Glomerular endothelial cell (primary cell): ENCODE measurements around the gene SYCE3. TPM values are rescaled to one million over a fixed set of nuclear protein-coding genes. Genes with fewer than 3 reads are reported as not detected.

ENCODE experiments used
- DNase-seq: peaks from one replicate; pipeline ENCODE4 v3.0.0-alpha.2; 2011; ENCODE audit warnings: low read depth, low spot score; ENCODE audit errors: extremely low read depth
- total RNA-seq: library from RNA; depleted of rRNA; stranded (reverse); fragments of >200 nt; gene quantifications from 2 replicates; pipeline ENCODE4 v1.2.3, GENCODE V29; 2015

Gene SYCE3
- total RNA-seq, 1 donor from 2014 or later: 2.6 TPM

DNA sequence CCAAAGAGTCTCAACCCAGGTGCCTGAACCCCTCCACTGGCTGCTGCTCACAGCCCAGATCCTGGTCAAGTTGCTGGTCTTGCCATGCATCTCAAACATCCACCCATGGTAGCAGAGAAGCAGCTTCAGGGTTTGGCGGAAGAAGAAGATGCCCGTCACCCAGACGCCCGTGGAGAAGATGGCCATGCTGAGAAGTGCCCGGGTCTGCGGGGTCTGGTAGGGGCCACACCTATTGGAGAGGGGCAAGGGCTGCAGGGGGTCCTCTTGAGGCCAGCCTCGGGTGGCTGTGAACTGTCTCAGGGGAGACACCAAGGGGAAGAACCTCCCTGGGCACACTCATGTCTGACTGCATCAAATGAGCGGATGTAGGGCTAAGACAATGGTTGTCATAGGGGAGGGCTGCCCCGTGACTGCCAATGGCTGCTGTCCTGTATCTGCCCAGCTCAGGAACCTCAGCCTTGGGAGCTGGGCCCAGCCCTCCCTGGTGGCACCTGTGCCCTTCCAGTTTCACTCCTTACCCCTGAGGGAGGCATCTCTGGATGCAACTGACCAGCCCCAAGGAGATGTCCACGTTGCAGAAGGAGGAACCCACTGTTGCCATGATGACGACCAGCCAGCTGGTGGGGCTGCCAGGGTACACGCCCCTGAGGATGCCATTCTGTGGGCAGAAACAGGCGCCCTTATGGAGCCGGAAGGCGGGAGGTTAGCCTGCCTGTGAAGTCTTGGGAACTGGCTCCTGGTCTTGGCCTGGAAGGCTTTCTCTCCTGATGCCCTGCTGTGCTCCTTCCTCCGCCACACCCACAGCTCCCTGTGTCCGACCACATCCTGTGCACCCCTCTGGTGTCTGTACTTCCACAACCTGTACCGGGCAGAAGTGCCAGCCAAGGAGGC is 14.3 kb upstream of the SYCE3 start:
- DNase-seq: no peak

DNA sequence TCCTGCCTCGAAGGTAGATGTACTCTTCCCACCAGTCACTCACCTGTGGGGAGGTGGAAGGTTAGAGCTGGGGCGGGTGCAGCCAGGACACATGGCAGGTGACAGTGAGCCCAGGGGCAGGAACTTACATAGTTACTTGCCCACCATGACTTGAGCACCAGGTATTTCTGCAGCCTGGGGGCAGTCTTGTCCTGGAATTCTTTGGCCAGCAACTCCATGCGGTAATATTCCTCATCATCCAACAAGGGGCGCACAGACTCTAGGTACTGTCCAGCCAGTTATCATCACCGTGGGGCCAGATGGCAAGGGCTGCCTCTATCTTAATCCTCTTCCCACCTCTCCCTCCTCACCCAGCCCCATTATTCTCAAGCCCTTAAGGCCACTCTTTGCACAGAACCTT is 13.4 kb upstream of the SYCE3 start:
- DNase-seq: no peak

DNA sequence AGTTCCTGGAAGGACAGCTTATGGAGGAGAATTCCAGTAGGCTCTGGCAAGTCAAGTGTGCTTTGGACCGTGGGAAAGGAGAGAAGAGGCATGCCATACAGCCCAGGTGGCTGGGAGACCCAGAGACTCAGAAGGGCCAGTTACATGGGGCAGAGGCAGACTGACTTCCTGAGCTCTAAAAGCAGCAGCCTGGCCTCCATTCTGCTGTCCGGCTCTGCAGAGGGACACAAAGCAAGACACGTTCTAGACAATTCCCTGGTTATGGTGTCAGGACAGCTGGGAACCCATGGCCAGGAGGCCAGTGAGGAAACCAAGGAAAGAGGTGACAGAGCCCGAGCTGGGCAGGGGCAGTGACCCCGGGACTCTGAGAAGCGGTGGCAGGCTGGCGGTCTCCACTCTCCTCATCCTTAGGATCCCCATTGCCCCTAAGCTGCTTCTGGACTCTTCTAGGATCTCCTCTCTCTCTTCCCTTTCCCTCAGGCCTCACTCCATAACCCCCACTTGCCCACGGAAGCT is 12.8 kb upstream of the SYCE3 start:
- DNase-seq: no peak

DNA sequence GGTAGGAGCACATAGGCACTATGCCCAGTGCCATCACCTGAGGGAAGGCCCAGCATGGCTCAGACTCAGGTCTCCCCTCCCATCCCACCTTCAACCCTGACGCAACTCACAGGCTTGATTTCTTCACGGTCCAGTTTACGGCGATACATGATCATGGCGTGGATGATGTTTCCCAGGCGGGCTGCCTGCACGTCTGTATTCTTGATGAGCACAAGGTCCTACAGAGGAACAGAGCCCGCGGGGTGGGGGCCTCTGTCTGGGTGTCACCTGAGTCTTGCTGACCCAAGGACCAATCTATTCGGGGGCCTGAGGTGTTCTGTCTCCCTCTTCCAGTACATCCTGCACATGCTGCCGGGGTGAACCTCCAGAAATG is 11.7 kb upstream of the SYCE3 start:
- DNase-seq: no peak

DNA sequence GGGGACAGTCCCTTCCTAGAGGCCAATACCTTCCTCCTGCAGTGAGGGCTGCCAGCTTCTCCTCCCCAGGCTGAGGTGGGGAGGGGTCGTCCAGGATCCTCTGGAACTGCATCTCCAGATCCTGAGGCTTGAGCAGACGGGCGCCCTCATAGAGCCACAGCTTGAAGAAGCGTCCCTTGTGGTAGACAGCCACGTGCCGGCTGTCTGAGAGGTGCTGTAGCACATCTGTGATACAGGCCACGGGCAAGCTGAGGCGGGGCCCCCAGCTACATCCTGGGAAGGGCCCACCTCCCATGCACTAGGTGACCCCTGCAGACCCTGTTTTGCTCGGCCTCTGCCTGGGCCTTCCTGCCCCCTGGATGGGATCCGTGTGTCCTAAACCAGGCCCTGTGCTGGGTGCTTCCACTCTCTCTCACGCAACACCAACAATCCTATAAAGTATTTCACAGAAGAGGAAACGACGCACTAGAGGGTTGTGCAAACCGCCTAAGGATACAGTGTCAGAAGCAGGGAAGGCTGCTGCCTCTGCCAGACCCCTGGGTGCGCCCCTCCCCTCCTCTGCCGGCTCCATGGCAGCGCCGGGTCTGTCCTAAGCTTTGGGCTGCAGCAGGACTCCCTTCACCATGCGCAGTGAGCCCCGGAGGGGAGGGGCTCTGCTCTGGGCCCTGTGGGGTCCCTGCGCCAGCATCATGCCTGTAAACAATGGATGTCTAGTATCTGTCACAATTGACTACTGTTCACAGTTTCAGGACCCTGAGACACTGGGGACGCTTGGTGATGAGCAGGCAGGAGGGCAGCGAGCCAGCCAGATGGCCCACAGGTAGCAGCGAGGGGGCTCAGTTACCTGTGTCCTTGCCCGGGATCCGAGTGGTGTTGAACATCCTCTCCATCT is 11.0 kb upstream of the SYCE3 start:
- DNase-seq: no peak

DNA sequence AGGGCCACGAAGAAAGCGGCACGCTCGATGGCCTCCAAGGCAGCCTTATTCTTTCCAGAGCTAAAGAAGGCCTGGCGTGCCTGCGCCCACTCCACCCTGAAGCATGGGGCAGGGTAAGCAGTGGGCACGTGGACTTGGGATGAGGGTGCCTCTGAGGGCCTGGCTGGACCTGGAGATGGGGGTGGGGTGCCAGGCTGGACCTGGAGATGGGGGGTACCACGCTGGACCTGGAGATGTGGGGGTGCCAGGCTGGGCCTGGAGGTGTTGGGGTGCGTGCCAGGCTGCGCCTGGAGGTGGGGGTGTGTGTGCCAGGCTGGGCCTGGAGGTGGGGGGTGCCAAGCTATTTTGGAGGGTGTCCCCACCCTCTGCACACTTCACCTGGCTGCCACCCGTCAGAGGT is 10.2 kb upstream of the SYCE3 start:
- DNase-seq: no peak

DNA sequence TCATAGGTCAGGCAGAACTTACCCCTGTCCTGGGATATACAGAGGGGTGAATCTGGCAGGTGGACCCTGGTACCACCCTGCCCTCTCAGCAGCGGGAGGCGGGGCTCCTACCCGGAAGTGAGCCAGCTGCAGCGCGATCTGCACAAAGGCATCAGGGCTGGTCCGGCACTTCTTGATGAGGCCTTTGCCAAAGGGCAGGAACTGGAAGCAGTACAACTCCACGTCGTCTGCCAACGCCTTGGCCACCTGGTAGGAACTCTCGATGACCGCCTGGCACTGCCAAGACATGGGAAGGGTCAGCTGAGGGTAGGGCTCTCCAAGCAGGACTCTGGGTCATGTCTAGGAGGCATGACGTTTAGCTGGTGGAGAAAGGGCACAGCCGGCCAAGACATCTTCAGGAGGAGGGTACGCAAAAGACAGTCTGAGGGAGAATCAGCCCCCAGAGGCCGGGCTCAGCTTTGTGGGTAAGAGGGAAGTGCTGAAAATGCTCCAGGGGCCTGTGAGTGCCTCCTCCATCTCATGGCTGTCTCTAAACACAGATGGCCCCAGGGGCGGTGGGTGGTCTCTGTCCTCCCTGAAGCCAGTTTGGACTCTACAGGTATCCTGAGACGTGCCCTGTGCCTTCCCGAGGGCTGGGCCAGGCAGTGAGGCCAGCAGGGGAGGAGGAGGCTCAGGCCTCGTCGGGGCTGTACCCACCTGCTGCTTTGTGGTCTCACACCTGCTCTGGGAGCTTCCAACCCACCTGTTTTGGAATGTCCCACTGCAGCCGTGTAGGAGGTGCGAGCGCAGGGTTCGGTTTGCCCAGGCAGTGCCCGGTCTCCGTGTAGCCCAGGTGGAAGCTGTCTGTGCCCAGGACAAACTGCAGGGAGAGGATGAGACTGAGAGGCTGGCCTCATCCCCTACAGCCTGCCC is 8.8 kb upstream of the SYCE3 start:
- no peak for DNase-seq

DNA sequence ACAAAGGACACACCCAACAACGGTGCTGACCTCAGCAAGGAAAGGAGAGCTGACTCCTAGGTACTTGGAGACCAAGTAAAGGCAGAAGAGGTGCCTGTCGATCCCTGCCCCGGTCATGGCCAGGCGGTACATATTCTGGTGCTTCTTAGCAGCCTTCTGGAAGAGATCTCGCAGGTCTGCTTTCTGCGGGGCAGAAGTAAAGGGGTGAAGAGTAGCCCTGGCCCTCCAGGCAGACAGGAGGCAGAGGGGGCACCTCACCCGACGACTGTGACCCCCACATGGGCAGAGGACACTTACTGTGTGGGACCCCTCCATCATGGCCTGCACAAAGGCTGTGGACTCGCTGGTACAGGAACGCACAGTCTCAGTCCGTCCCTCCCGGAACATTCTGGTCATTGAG is 8.1 kb upstream of the SYCE3 start:
- no peak for DNase-seq

DNA sequence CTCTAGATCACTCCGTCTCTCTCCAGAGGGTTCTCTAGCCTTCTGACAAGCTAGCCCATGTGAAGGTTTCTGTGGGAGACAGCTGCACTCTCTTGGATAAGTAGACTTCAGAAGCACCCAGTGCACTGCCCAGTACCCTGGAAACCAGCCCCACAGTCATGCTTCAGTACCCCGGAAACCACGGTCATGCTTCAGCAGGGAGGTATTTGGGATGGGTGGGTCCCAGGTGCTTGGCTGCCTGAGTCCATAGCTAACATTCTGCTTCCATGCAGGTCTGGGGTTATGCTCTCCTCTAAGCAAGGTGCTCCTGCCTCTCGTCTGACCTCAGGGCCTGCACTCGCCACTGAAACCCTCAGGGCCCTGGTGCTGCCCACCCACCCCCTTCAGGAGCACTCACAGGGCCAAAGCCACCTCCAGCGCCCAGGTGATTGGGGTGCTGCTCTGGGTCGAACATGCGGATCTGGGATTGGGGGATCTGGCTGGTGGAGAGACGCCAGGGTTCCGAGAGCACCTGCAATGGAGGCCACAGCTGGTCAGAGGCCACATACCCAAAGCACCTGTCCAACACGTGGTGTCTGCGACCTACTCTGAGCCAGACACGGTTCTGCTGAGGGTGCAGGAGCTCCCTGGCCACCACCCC is 7.3 kb upstream of the SYCE3 start:
- DNase-seq: no peak

DNA sequence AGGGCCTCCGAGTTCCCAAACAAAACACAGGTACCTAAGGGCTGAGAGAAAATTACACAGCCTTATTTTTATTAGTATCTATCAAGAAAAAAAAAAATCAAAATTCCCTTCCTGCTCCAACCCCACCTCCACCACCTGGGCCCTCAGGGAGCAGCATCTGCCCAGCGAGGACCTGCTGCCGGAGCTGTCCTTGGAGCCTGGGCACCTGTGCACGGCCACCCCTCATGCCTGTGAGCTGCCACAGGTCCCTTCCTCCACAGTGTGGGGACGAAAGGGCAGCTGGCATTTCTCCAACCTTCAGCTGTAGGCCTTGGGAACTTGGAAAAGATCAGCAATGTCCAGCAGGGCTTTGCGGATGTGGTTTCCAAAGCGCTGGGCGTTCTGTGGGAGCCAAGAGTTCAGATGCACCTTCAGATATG is 6.3 kb upstream of the SYCE3 start:
- DNase-seq: no peak

DNA sequence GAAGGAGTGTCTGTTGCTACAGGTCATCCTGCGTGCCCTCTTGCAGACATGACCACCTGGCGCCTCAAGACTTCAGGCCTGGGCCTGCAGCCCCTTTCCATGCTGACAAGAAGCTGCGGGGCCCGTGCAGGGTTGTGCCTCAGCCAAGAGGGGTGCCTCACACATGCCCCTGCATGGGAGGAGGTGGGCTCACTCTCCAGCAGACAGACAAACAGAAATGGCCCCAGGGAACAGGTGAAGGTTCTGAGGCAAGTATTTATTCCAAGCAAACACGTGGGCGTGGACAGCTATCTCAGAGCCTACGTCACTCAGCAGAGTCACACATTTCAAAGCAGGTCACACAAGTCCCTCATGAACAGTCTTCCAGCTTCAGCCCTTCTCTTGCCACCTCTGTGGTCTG is 5.9 kb upstream of the SYCE3 start:
- no peak for DNase-seq

DNA sequence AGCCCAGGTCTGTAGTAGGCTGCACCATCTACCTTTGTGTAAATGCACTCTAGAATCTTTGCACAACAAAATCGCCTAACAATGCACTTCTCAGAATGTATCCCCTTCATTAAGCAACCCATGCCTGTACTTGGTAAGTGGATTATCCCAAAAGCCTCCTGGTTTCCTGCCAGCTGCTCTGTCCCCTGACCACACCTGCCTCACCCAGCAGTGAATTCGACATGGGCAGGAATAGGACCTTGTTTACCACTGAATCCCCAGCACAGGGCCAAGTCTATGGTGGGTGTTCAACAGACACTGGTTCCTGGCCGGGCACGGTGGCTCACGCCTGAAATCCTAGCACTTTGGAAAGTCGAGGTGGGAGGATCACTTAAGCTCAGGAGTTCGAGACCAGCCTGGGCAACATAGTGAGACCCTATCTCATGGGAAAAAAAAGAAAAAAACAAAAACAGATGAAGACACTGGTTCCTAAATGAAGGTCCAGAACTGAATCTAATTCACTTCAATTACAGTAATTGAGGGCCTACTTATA is 5.1 kb upstream of the SYCE3 start:
- no peak for DNase-seq

DNA sequence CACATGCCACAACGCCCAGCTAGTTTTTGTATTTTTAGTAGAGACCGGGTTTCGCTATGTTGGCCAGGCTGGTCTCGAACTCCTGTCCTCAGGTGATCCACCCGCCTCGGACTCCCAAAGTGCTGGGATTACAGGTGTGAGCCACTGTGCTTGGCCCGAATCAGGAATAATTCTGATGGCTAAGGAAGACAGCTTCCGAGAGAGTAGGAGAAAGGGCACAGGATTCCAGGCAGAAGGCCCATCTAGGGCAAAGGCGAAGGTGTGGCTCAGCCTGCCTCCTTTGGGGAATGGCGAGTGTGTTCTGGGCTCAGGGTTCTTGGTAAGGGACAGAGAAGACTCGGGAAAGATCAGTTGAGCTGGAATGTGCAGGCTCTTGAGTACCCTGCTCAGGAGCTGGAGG is 1.6 kb upstream of the SYCE3 start:
- DNase-seq: no peak

DNA sequence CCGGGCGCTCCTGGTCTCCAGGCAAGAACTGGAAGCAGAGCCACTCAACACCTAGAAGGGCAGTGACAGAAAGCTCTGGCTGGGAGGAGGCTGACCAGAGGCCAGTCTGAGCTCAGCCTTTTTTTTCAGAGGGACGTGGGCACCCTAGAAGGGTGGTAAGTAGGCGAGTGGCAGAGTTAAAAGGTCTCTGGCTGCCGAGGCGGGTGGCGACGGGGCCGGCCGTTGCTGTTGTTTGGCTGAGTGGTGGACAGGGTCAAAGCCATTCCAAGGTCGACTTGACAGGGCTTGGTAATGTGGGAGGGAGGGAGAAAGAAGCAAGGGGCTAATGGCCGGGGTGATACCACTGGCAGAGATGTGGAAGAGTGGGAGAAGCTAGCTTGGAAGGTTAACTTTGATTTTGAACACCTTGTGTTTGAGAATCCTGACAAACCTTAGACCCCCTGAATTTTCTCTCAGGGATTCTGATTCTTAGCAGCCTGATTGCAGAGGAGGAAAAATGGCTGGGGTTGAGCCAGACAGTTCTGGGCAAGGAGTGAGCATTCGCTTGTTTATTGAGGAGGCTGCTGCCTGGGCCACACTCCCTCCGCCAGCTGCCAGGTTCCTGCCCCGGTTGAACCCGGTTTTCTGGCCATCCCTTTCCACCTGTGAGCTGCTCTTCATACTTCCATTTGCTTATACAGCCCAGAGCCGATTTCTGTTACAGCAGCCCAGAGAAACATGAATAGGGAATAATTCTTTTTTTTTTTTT is 868 bp upstream of the SYCE3 start:
- DNase-seq: no peak

DNA sequence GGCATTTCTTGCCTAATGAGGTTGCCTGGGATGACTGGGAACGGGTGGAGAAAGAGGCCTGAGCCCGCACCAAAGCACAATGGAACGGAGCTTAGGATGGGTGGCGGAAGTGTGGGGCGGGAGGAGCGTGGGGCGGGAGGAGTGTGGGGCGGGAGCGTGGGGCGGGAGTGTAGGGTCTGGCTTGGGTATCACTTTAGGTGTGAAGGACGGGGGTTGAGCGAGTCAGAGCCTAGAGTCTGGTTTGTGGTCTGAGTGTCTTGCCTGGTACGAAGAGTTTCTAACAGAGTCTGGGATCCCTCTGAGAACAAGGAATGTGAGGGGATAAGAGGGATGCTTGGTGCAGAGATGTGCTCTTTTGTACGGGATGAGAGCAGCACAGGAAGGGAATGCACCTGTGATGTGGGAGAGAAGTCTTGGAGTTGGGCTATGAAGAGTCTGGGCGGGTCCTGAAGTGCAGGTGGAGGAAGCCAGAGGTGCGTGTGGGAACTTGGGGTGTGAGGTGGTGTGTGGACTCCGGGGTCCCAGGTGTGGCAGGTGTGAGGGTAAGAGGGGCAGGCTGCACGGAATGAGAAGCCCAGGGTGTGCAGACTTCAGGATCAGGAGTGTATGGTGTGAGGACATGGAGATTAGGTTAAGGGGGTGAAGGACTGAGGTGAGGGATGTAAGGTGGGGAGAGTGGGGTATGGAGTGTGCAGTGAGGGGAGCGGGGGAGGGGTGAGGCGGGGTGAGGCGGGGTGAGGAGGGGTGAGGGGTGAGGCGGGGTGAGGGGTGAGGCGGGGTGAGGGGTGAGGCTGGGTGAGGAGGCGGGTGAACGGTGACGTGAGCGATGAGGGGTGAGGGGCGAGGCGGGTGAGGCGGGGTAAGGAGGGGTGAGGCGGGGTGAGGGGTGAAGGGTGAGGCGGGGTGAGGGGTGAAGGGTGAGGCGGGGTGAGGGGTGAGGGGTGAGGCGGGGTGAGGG is 1.0 kb downstream of the SYCE3 start:
- no peak for DNase-seq

DNA sequence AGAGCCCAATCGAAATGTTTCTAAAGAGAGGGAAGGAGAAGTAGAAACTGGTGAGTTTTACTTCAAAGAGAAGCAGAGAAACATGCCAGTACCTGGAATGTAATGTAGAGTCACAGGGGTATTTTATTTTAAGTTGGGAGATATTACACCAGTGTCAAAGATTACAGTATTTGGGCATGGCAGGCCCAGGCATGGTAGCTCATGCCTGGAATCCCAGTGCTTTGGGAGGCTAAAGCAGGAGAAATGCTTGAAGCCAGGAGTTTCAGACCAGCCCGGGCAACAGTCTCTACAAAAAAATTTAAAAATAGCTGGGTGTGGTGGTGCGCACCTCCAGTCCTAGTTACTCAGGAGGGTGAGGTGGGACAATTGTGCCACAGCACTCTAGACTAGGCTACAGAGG is 2.7 kb downstream of the SYCE3 start:
- no peak for DNase-seq

DNA sequence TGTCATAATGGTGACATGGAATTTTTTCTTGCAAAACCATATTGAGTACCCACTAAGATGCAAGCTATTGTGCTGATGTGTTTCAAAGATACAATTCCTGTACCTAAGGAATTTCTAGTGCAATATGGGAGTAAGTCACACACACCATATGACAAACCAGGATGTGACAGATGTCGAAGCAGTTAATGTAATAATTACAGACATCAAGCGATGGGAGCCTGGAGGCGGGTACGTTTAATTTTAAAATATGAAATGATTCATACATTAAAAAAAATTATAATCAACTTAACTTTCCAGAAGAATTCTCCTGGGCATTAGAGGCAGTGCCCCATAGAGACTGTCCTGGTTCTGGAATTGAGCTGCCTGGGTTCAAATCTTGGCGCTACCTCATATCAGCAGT is 6.0 kb downstream of the SYCE3 start:
- no peak for DNase-seq

DNA sequence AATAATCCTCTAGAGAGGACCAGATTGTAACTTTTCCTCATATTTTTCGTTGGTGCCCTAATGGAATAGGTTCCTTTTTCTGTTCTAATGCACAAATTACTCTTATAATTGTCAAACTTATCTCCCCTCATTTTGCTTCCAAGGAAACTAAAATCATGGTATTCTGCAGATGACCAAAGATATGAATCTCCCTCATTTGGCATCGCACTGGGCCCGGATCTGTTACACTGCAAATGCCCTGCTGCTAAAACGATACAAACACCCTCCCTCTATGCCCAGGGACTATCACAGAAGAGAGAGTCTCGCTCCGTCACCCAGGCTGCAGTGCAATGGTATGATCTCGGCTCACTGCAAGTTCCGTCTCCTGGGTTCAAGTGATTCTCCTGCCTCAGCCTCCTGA is 9.4 kb downstream of the SYCE3 start:
- DNase-seq: no peak
